HUES6 (cell line): ENCODE results near the gene RIC8B.

Experiments
- H3K27ac ChIP-seq: 2 replicates; pipeline ENCODE4 v1.7.0; 2013; ENCODE audit warnings: low read depth, mild to moderate bottlenecking, low read length, inconsistent platforms
- H3K27me3 ChIP-seq: 2 replicates; pipeline ENCODE4 v1.6.1; 2013; ENCODE audit warnings: low read length; ENCODE audit not compliant: control insufficient read depth, insufficient read depth
- H3K36me3 ChIP-seq: 2 replicates; pipeline ENCODE4 v1.6.1; 2013; ENCODE audit warnings: low read length; ENCODE audit not compliant: control insufficient read depth, insufficient read depth
- H3K4me1 ChIP-seq: 2 replicates; pipeline ENCODE4 v1.6.1; 2013; ENCODE audit warnings: low read length; ENCODE audit not compliant: control insufficient read depth, insufficient read depth
- H3K4me3 ChIP-seq: 2 replicates; pipeline ENCODE4 v1.5.1; 2013; ENCODE audit warnings: low read depth, low read length
- H3K9ac ChIP-seq: one replicate; pipeline ENCODE4 v1.6.1; 2013; ENCODE audit warnings: mild to moderate bottlenecking, low read length
- H3K9me3 ChIP-seq: 2 replicates; pipeline ENCODE4 v1.6.1; 2013; ENCODE audit warnings: low read depth, low read length; ENCODE audit not compliant: control insufficient read depth, insufficient read depth

The RIC8B gene

GRCh38 chr12:106903241-106903945 lies 128.9 kb downstream of the RIC8B start:
- 0 out of 2 replicates have a peak, but pooled peaks cover 3% of the 10 kb centered on the region for H3K9me3 ChIP-seq
- H3K4me1 ChIP-seq, result peaks cover 10% of the 10 kb centered on the region
- H3K27me3 ChIP-seq, result peaks cover 25% of the 10 kb centered on the region
- no peaks in the 10 kb centered on the region for H3K36me3 ChIP-seq
- H3K27ac ChIP-seq, result no peak overlapping the region
- H3K9ac ChIP-seq, result no peak overlapping the region
- H3K4me3 ChIP-seq, result peak overlapping the region; percentile 80

- Histone ChIP-seq H3K36me3 (no peaks in the 10 kb centered on the region), H3K4me1 (peaks cover 5% of the 10 kb centered on the region; the same call in 1 of the 2 replicates), H3K4me3 (no peak overlapping the region), H3K27ac (no peak overlapping the region), H3K27me3 (peaks cover 18% of the 10 kb centered on the region), H3K9me3 (0 out of 2 replicates have a peak, but pooled peaks cover 3% of the 10 kb centered on the region), H3K9ac (no peak overlapping the region)
These were observed 132.2 kb downstream of the RIC8B start for GRCh38 chr12:106906715-106907114.

GRCh38 chr12:106907411-106907810 lies 132.9 kb downstream of the RIC8B start:
- peaks cover 11% of the 10 kb centered on the region for H3K27me3 ChIP-seq
- H3K4me1 ChIP-seq, result peaks cover 5% of the 10 kb centered on the region; the same call in 1 of the 2 replicates
- 0 out of 2 replicates have a peak, but pooled peaks cover 3% of the 10 kb centered on the region for H3K9me3 ChIP-seq
- no peaks in the 10 kb centered on the region for H3K36me3 ChIP-seq
- H3K9ac ChIP-seq, result no peak overlapping the region
- H3K4me3 ChIP-seq, result no peak overlapping the region
- H3K27ac ChIP-seq, result no peak overlapping the region

- Histone ChIP-seq H3K27ac (no peak overlapping the region), H3K36me3 (no peaks in the 10 kb centered on the region), H3K27me3 (peaks cover 7% of the 10 kb centered on the region)
These were observed 133.4 kb downstream of the RIC8B start for GRCh38 chr12:106907846-106908245.

GRCh38 chr12:106908561-106908960 lies 134.1 kb downstream of the RIC8B start:
- H3K9ac ChIP-seq, result no peak overlapping the region
- H3K4me1 ChIP-seq, result peaks cover 5% of the 10 kb centered on the region; the same call in 1 of the 2 replicates
- H3K36me3 ChIP-seq, result no peaks in the 10 kb centered on the region
- no peak overlapping the region for H3K4me3 ChIP-seq
- no peaks in the 10 kb centered on the region for H3K27me3 ChIP-seq
- no peak overlapping the region for H3K27ac ChIP-seq
- 0 out of 2 replicates have a peak, but pooled peaks cover 3% of the 10 kb centered on the region for H3K9me3 ChIP-seq

More at GRCh38 chr12:106907846-106908245, 133.4 kb downstream of the RIC8B start:
- H3K9me3 ChIP-seq, result 0 out of 2 replicates have a peak, but pooled peaks cover 3% of the 10 kb centered on the region
- H3K9ac ChIP-seq, result no peak overlapping the region
- no peak overlapping the region for H3K4me3 ChIP-seq
- H3K4me1 ChIP-seq, result peaks cover 5% of the 10 kb centered on the region; the same call in 1 of the 2 replicates

- Histone ChIP-seq H3K36me3 (no peaks in the 10 kb centered on the region), H3K27ac (no peak overlapping the region), H3K27me3 (no peaks in the 10 kb centered on the region), H3K4me1 (peaks cover 5% of the 10 kb centered on the region; the same call in 1 of the 2 replicates), H3K9me3 (0 out of 2 replicates have a peak, but pooled peaks cover 3% of the 10 kb centered on the region), H3K4me3 (no peak overlapping the region), H3K9ac (no peak overlapping the region)
These were observed 135.7 kb downstream of the RIC8B start for GRCh38 chr12:106910202-106910601.

DNA sequence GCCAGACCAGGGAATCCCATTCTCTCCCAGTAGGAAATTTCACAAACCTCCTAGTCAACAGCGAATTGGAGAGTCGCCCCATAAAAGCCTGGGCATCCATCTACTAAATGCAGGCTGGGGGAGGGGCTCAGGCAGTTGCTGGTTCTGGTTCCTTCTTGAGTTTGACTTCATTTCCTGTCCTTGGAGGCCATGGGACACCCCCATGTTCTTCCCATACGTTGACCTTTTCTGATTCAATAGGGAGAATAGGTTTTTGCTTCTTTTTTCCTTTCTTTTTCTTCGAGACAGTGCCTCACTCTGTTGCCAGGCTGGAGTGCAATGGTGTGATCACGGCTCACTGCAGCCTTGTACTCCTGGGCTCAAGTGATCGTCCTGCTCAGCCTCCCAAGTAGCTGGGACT lies 137.1 kb downstream of the RIC8B start:
- Histone ChIP-seq H3K4me3 (no peak overlapping the region), H3K27me3 (no peaks in the 10 kb centered on the region), H3K9ac (no peak overlapping the region), H3K9me3 (0 out of 2 replicates have a peak, but pooled peaks cover 3% of the 10 kb centered on the region), H3K36me3 (no peaks in the 10 kb centered on the region), H3K27ac (no peak overlapping the region), H3K4me1 (peaks cover 5% of the 10 kb centered on the region; the same call in 1 of the 2 replicates)

DNA sequence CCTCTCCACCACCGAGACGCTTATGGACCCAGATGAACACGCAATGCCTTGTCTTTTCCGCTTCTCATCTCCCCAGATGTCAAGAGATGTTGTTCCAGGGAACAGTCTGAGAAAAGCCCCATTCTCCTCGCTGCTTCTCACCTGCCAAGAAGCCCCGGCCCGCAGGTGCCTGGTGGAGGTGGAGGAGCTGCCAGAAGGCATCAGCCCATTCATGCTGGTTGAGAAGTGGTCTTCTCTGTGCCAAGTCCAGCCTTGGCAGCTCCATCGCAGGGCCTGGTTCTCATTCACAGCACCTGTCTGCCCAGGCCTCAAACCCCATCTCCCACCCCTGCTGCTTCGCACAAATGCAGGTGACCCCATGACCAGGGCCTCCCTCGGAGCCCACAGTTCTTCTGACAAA lies 139.0 kb downstream of the RIC8B start:
- no peaks in the 10 kb centered on the region for H3K9me3 ChIP-seq
- no peak overlapping the region for H3K4me3 ChIP-seq
- H3K27ac ChIP-seq, result no peak overlapping the region
- H3K27me3 ChIP-seq, result no peaks in the 10 kb centered on the region
- no peaks in the 10 kb centered on the region for H3K36me3 ChIP-seq
- H3K4me1 ChIP-seq, result peaks cover 11% of the 10 kb centered on the region
- H3K9ac ChIP-seq, result no peak overlapping the region

- H3K36me3 ChIP-seq, result no peaks in the 10 kb centered on the region
- H3K9ac ChIP-seq, result no peak overlapping the region
- no peak overlapping the region for H3K4me3 ChIP-seq
- H3K9me3 ChIP-seq, result no peaks in the 10 kb centered on the region
- no peak overlapping the region for H3K27ac ChIP-seq
- peaks cover 23% of the 10 kb centered on the region for H3K4me1 ChIP-seq
- no peaks in the 10 kb centered on the region for H3K27me3 ChIP-seq
These were observed 140.5 kb downstream of the RIC8B start for GRCh38 chr12:106914796-106915634.

GRCh38 chr12:106915635-106916026 lies 141.1 kb downstream of the RIC8B start:
- no peak overlapping the region for H3K4me3 ChIP-seq
- no peaks in the 10 kb centered on the region for H3K36me3 ChIP-seq
- H3K27me3 ChIP-seq, result no peaks in the 10 kb centered on the region
- H3K4me1 ChIP-seq, result peaks cover 23% of the 10 kb centered on the region
- no peak overlapping the region for H3K27ac ChIP-seq
- H3K9ac ChIP-seq, result no peak overlapping the region
- no peaks in the 10 kb centered on the region for H3K9me3 ChIP-seq

GRCh38 chr12:106917503-106917902 lies 143.0 kb downstream of the RIC8B start:
- H3K27ac ChIP-seq, result no peak overlapping the region
- no peak overlapping the region for H3K9ac ChIP-seq
- H3K4me1 ChIP-seq, result peaks cover 23% of the 10 kb centered on the region
- H3K4me3 ChIP-seq, result no peak overlapping the region
- H3K27me3 ChIP-seq, result no peaks in the 10 kb centered on the region
- no peaks in the 10 kb centered on the region for H3K9me3 ChIP-seq
- no peaks in the 10 kb centered on the region for H3K36me3 ChIP-seq
